Lower leg skin (tissue), 4 donors: ENCODE results near the gene CLASP1. TPM values are rescaled to one million over a fixed set of nuclear protein-coding genes. Genes with fewer than 3 reads are reported as not detected.

ENCODE experiments used
- DNase-seq, 2 donors: peaks; one replicate each; pipeline ENCODE4 v3.0.0-alpha.2; 2019; ENCODE audit warnings: low spot score in 2 of 2
- H3K4me3 ChIP-seq: fragments of 200-600 bp; sonication (generic); 2 replicates; pipeline ENCODE4 v1.5.1; 2017; ENCODE audit warnings: mild to moderate bottlenecking, low read depth; ENCODE audit not compliant: poor library complexity, severe bottlenecking
- CTCF ChIP-seq, 3 donors: fragments of 450-650 bp; IDR thresholded peaks; one replicate each; pipeline ENCODE4 v1.5.1; 2016; ENCODE audit warnings: antibody characterized with exemption in 3 of 3, mild to moderate bottlenecking in 3 of 3, moderate library complexity in 2 of 3
- POLR2A ChIP-seq, 2 donors: fragments of 450-650 bp; IDR thresholded peaks; one replicate each; pipeline ENCODE4 v1.6.1; 2016 to 2017; ENCODE audit warnings: antibody characterized with exemption in 2 of 2, mild to moderate bottlenecking in 1 of 2, moderate library complexity in 1 of 2
- WGBS, 2 donors: methylation state at CpG; one replicate each; pipeline ENCODE4 v1.1.5; 2018; 5-methylcytosine and 5-hydroxymethylcytosine counted together
- intact Hi-C: fragments of 100-400 bp; cut with DNase I; formaldehyde crosslinking; loops from one replicate; pipeline ENCODE4 v1.15.0; 2023; ENCODE audit warnings: low total_unique reads
- total RNA-seq, 4 donors: library from RNA; depleted of rRNA; stranded (reverse); fragments of >200 nt; gene quantifications; one replicate each; pipeline ENCODE4 v1.1.0, GENCODE V29; 2016

The CLASP1 gene
- total RNA-seq, 4 donors from 2014 or later: 56.8 to 88.4 (median 69.0) TPM

GRCh38 chr2:121534007-121534406 is 115.3 kb downstream of the CLASP1 start:
- TF ChIP-seq POLR2A (IDR thresholded peaks at IDR 0.05): no peak
- TF ChIP-seq CTCF (IDR thresholded peaks at IDR 0.05): no peak
- intact Hi-C loops: loop anchor here (10.0 kb wide), 1 partner anchor 191 kb away; no protein-coding TSS in a partner anchor
- DNase-seq: no peak
- no peak overlapping the region for H3K4me3 ChIP-seq

GRCh38 chr2:121532894-121533293 is 116.4 kb downstream of the CLASP1 start:
- WGBS, 2 donors: 53 to 59% methylated on average over 6 of the region's 6 CpGs
- TF ChIP-seq POLR2A (IDR thresholded peaks at IDR 0.05) (no peak), CTCF (IDR thresholded peaks at IDR 0.05) (no peak)
- DNase-seq: no peak
- intact Hi-C loops: loop anchor here (10.0 kb wide), 1 partner anchor 192 kb away; no protein-coding TSS in a partner anchor
- H3K4me3 ChIP-seq: no peak overlapping the region

GRCh38 chr2:121532347-121532766 is 116.9 kb downstream of the CLASP1 start:
- no peak overlapping the region for H3K4me3 ChIP-seq
- WGBS, 2 donors: 48 to 52% methylated on average over 4 of the region's 4 CpGs
- no peak for TF ChIP-seq POLR2A (IDR thresholded peaks at IDR 0.05)
- intact Hi-C loops: loop anchor here (10.0 kb wide), 1 partner anchor 192 kb away; no protein-coding TSS in a partner anchor
- no peak for DNase-seq

DNA sequence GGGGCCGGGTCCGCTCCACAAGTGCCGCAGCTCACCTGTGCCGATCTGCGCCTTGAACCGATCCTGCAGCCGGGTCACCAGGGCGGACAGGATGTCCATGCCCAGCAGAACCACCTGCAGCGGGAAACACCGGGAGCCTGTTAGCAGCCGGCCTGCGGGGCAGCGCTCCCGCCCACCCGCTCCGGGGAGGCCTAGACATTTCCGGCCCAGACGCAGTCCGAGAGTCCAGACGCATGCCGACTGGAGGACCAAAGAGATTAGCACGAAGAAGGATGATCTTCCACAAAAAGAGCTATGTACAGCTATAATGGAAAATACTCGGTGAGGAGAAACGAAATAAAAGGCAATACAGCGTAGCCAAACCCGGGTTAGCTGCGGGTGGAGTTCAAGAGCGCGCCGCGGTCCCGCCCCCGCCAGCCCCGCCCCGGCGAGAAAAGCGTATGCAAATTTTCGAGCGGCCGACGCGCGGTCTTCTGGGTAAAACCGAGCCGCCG is 119.0 kb downstream of the CLASP1 start:
- peak overlapping the region; percentile 58 for H3K4me3 ChIP-seq
- intact Hi-C loops: loop anchor here (10.0 kb wide), 1 partner anchor 195 kb away; no protein-coding TSS in a partner anchor
- 0 to 1% methylated on average over 44 to 46 of the region's 46 CpGs for WGBS, 2 donors
- TF ChIP-seq POLR2A (IDR thresholded peaks at IDR 0.05): no peak
- TF ChIP-seq CTCF (IDR thresholded peaks at IDR 0.05): no peak
- peak; percentile 70 to 97 for DNase-seq

- peak overlapping the region; percentile 58 for H3K4me3 ChIP-seq
- TF ChIP-seq POLR2A (IDR thresholded peaks at IDR 0.05): no peak
- TF ChIP-seq CTCF (IDR thresholded peaks at IDR 0.05): no peak
- 11 to 12% methylated on average over 19 of the region's 19 CpGs for WGBS, 2 donors
- peak in 1 of 2 donors; percentile 24 for DNase-seq
- intact Hi-C loops: loop anchor here (10.0 kb wide), 1 partner anchor 195 kb away; no protein-coding TSS in a partner anchor
Measured at GRCh38 chr2:121529439-121530211, 119.6 kb downstream of the CLASP1 start.

DNA sequence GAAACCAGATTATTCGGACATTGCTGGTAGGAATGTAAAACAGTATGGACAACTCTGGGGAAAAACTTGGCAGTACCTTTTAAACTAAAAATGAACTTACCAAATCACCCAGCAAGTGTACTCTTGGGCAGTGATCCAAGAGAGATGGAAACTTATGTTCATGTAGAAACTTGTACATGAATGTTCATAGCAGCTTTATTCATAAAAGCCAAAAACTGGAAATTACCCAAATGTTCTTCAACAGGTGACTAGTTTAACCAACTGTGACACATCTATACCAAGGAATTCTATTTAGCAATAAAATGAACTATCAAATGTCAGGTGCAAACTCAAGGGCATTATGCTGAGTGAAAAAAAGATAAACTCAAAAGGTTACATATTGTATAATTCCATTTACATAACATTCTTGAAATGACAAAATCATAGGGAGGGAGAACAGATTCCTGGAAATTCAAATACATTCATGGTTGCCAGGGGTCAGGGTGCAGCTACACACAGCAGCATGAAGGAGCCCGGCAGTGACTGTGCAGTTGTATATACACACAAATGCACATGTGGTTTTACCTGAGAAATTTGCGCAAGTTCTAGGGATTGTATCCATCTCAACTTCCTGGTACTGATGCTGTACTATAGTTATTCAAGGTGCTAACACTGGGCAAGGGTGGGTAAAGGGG is 122.1 kb downstream of the CLASP1 start:
- no peak overlapping the region for H3K4me3 ChIP-seq
- no peak for TF ChIP-seq CTCF (IDR thresholded peaks at IDR 0.05)
- no peak for TF ChIP-seq POLR2A (IDR thresholded peaks at IDR 0.05)
- intact Hi-C loops: no loop called here
- WGBS, 2 donors: 54 to 62% methylated on average over 3 of the region's 3 CpGs
- no peak for DNase-seq
